Stimulated activated CD8-positive, alpha-beta memory T cell treated with anti-CD3 and anti-CD28 coated beads, Interleukin-15, amount 100 ng/mL, for 48 hours (primary cell): Measurements from ENCODE around the gene ZNF516.

Experiments used
- DNase-seq, 2 donors: peaks; one replicate each; pipeline ENCODE4 v3.0.0-alpha.2; 2020; ENCODE audit warnings: low read depth in 2 of 2

Gene ZNF516

DNA sequence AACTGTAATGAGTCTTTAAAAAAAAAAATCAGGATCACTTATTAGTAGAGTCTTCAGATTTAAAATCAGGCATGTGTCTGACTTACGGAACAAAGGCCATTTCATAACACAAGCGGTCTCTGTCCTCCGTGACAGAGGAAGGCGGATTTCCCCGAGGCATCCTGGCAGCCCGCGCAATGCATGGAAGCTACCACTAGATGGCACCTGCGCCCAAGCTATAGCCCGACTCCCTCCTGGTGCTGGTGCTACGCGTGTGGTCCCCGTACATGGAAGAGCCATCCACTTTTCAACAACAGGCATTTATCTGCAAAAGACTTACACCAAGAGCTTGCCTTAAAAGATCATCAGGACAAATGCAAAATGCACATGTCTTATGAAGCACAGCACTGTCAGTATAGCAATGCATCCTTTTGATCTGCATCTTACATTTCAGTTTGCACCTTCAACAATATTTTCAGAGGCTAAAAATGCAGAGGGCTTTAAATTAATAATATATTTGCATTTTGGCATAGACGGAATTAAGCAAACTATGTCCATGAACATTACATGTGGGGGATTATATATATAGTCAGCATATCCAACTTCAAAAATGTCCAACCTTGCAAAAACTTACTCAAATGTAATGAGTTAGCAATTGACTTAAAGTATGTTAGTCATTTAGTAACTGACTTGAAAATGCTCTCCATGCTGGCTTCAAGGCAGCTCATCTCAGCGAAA, 96.0 kb downstream of the ZNF516 start:
- DNase-seq, result peak; percentile 43 to 59

DNA sequence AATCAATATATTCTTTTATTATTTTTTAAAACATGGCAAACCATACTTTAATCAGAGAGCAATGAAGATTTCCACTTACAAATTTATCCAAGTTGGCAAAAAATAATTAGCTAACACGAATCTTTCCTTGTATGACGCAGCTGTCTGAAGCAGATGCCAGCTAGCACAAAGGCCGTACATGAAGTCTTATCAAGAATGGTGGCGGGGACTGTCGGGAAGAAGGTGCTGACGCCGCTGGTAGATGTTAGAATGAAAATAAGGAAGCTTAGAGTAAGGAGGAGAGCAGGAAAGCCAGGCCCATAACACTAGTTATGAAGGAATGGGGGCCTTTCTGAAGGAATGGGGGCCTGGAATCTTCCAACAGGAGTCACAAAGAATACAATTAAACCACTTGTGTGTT, 96.7 kb downstream of the ZNF516 start:
- no peak for DNase-seq

DNA sequence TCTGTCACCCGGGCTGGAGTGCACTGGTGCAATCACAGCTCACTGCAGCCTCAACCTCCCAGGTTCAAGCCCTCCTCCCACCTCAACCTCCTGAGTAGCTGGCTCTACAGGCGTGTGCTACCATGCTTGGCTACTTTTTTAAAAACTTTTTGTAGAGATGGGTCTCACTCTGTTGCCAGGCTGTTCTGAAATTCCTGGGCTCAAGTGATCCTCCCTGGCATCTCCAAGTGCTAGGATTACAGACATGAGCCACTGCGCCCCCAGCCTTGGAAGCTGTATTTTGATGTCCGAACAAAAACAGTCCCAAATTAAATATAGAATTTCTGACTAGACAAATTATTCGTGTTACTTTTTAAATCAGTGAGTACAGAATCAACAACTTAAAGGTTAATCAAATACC, 97.4 kb downstream of the ZNF516 start:
- DNase-seq, result no peak

DNA sequence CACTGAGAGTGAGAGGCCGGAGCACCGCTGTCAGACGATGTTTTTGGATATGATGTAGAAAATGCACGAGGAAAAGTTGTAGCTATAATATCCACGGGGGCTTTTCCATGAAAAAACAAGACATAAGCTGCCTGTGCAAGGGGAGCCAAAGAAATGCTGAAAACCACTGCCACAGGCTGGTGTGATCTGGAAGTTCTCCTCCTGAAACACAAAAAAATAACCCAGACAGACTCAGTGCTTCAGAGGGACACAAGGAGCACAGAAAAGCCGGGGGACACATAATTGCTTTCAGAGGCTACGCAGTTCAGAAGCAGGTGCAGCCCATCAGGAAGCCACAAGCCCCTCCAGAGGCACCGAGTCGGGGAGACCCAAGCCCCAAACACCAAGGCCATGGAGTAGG, 98.2 kb downstream of the ZNF516 start:
- DNase-seq, result no peak

DNA sequence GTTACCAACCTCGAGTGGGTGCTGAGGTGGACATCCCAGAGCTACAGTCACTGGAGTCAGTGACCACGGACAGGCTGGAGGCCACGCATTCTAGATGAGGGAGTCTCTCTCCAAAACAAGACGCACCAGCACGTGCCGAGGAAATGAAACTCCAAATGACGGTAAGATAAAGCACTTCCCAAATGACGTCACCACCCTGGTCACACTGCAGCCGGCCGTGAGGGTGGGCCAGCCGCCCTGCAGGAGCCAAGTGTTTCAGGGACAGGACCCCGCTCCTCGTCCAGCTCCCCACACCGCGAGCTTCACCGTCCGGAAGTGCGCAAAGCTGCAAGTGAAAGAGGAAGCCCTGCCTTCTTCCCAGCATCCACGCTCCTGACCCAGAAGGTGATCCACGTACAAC, 99.4 kb downstream of the ZNF516 start:
- no peak for DNase-seq

DNA sequence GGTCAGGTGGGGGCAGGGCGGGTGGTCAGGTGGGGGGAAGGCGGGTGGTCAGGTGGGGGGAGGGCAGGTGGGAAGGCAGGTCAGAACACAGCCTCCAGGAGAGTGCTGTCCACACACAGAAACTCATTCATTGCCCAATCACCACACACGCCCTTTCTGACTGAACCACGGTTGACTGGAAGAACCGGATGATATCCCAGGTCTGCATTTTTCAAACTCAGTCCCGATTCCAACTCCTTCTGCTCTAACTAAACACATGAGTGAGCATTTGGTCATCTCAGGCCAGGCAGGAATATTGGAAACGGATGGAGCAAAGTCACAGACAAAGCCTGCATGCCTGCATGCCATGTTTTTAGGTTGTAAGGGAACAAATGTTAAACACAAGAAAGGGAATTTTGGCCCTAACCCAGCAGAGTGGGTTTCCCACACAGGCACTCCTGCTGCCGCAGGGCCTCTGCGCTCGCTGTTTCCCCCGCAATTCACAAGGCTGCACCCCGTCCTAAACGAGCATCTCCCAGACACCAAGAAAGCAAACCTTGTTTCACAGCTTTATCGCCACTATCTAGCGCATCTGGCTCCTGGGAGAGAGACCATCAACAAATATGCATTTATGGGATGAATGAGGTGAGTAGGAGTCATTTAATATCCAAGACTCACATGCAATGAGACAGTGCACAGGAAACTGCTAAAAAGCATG, 100.1 kb downstream of the ZNF516 start:
- DNase-seq, result no peak

DNA sequence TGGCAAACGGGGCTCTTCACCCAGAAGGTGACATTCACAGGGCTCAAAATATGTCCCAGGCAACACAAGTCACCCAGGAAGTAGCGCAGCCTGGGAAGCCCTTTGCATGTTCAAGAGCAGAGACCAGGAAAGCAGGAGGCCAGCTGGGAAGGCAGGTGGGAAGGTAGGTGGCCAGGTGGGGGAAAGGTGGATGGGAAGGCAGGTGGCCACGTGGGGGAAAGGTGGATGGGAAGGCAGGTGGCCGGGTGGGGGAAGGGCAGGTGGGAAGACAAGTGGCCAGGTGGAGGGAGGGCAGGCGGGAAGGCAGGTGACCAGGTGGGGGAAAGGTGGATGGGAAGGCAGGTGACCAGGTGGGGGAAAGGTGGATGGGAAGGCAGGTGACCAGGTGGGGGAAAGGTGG, 102.7 kb downstream of the ZNF516 start:
- DNase-seq, result no peak

DNA sequence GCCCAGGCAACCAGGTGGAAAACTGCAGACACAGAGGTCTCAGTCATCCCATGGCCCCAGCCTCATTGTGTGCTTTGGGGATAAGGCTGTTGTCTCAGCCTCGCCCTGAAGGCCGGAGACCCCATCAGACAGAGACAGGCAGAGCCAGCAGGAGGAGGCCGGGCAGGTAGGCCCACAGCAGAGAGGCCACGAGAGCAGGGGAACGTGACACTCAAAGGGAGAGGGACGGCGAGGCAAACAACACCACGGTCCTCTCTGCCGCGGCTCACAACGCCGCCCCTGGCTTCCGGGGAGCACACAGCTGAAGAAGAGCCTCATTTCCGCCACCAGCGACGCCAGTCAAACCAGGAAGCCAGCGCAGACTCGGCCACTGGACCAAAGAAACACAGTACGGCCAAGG, 103.3 kb downstream of the ZNF516 start:
- no peak for DNase-seq

DNA sequence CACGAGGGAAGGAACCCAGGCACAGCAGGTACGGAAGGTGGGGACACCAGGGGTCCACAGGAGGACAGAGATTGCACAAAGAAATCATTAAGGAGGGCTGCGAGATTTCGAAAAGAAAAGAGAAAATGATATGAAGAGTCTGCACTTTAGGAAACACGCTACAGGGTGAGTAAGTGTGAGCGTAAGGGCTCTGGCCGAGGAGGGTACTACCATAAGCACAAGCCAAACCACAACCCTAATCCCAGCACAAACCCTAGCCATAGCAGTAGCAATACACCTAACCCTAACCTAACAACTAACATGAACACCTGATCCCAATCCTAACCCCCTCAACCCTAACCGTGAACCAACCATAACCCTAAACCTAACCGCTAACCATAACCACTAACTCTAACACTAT, 104.0 kb downstream of the ZNF516 start:
- no peak for DNase-seq

DNA sequence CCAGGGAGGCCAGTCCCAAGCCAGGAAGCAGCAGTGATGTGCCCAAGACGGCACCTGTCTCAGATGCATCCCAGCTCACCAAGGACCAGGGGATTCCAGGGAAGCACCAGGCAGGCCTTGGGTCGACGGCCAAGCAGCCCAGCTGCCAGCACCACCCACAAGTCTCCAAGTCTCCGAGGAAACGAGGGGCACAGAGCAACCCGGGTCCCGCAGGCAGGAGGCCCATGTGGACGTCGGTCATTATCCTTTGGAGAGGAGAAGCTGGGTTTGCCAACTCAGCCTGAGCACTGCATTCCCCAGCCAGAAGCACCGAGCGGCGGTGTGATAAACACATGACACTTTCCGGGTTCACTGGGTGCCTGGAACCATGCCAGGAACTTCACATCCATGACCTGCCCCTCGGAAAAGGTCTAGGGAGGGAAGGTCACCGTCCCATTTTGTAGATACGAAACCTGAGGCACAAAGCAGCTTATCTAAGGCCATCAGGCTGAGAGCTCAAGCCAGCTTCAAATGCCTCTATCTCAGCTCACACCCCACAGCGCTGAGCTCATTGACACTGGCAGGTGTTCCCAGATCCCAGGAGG, 104.5 kb downstream of the ZNF516 start:
- no peak for DNase-seq

DNA sequence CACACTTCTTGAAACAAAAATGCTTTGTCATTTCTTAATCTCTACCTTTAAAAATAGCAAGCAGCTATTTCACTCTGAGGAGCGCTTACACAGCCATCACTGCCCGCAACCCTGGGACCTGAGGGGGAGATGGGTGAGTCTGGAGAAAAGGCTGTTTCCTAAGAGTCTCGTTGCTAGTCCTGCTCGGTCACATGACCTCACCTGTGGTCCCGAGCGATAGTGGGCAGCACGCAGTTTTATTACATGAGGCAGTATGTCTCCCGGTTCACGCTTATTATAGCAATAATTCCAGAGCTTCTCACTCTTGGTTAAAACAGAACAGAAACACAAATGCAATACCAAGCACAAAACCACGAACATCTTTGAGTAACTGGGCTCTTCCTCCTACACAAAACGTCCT, 105.3 kb downstream of the ZNF516 start:
- DNase-seq, result no peak

DNA sequence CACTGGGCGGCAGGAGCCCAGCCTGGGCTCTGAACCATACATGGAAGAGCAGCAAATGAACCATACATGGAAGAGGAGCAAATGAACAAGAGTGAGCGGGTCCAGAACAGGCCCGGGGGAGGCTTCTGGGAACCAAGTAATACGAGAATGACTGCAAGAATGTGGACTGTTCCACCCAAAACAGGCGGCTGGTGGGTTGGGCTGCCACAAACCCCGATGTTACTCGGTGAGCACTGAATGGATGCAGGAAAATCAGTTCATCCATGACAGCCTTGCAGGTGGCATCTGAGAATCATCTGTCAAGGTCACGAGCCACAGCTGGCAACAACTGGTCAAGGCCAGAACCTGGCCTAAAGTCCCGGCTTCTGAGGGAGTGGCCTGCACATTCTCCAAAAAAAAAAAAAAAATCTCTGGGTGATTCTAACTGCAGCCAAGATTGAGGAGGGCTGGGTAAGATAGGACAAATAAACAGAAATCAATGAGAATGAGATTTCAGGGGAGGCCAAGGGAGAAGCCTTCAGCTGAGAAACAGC, 106.1 kb downstream of the ZNF516 start:
- DNase-seq, result no peak

DNA sequence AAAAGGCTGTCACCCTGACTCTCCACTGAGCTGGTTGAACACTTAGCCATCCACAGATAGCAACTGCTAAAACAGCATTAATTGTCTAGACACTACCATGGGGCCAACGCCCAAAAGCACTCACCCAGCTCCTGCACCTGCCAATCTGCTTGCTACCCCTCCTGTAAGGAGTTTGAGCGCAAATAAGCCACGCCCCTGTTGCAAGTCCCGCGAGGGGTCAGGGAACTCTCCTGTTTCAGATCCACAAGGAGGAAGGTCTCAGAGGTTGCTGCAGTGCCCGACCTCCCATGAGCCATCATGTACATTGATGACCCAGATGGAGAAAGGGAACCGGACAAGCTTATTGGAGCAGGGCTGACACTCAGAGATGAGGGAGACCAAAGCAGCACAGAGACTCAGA, 106.8 kb downstream of the ZNF516 start:
- no peak for DNase-seq

DNA sequence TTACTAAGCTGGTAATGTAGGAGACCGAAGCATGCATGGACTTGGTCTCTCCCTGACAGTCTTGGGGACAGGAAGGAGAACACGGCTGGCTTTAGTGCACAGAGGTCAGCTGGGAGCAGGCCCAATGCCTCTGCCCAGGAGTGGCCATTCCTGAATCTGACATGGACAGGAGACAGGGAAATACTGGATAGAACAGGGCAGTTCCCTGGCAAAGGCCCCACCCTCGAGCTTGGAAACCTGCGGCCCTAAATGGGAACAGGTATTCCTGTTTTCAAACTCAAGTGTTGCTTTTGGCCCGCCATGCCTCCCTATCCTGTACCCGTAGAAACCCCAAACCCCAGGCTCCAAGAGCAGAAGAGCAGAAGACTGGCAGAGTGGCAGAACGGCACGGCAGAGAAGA, 107.4 kb downstream of the ZNF516 start:
- DNase-seq, result no peak

DNA sequence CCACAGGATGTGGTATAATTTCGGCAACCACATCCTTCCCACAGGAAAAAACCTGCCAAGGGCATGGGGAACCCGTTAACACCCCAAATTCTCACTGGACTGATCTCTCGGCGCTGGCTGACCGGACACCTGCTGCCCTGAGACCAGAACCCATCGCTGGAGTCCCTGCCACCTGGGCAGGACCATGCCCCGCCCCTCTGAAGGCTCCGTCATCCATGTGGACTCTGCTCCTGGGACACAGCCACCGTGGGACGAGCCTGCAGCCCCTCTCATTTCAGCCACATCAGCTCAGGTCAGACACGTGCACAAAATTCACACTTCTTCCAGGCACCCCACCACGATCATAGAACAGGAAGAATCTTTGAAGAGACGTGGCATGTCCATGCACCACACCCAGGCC, 108.2 kb downstream of the ZNF516 start:
- no peak for DNase-seq

DNA sequence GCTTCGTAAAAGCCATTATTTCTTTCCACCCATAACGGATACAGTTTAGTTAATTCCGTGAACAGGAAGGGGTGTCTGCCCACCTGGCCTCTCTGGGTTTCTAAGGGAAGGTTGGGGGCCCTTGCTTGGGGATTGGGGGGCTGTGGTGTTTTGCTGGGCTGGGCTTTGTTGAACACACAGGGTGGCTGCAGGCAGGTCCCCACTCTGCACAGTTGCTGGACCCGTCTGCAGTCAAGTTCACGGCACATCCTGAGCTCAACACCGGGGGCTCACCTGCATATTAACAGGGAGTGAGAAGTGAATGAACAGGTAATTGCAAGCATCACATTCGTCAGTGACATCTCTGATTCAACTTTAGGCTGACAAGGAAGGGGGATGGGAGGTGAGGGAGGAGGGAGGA, 109.0 kb downstream of the ZNF516 start:
- no peak for DNase-seq

DNA sequence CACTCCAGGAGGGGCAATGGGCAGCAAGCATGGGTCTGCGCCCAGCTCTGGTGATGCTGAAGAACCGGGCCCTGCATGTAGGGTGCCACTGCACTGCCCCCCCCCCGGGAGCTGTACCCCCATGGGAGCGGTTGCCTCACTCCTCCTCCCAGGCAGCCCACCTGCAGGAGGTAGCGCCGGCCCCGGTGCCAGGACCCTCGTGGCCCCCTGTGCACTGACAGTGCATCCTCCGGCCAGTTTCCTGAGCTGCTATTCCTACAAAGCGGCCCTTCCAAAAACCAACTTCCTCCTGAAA, 109.4 kb downstream of the ZNF516 start:
- no peak for DNase-seq

DNA sequence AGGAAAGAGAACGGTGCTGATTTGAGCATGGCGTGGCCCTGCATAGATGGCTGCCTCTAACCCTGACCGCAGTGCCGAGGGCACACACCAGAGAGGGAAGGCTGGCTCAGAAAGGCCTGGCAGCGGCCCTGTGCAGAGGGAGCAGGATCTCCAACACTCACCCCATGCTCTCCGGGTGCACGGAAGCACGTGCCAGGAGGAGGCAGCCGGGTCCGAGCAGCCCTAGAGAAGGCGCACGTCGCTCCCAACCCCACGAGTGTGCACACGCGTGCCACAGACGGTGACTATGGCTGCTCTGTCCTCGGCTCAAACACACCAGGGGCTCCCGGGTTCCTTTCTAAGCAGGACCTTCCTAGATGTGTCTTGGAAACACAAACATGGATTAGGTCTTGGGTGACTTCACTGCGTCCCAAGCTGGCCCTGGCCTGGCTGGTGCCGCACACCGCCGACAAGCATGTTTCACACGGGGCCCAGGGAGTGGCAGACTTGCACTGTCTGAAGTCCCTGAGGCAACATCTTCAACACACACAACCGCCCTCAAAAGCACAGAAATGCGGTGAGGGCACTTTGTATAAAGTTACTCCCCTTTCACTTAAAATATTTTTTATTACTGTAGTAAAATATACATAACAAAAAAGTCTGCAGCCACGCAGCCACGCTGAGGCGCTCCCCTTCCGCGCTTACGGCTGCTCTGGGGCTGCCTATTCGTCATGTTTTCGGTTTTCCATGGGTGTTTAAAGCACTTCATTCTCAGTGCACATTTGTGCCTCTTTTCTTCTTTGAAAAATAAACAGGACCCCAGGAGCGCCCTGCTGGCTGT, 110.0 kb downstream of the ZNF516 start:
- DNase-seq, result no peak

DNA sequence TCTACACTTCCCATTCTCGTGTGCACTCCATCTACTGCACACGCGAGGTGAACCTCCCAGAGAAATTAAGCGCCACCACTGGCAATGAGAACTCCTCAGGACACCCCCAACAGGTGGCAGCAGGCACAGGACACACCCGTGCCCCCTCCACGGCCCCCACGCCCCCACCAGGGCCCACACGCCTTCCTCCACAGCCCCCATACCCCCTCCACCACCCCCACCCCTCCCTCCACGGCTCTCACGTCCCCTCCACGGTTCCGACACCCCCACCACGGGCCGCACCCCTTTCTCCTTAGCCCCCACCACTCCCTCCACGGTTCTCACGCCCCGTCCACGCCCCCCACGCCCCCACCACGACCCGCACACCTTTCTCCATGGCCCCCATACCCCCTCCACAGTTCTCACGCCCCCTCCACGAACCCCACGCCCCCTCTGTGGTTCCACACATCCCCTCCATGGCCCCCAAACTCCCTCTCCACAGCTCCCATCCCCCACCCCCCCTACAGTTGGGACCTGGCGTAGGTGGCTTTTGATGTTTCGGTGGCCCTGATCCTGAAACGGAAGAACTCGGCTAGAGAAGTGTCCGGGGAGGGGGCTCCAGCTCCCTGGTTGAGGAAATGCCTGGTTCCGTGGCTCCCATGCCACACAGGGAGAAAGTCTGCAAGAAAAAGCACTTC, 110.8 kb downstream of the ZNF516 start:
- DNase-seq, result no peak

DNA sequence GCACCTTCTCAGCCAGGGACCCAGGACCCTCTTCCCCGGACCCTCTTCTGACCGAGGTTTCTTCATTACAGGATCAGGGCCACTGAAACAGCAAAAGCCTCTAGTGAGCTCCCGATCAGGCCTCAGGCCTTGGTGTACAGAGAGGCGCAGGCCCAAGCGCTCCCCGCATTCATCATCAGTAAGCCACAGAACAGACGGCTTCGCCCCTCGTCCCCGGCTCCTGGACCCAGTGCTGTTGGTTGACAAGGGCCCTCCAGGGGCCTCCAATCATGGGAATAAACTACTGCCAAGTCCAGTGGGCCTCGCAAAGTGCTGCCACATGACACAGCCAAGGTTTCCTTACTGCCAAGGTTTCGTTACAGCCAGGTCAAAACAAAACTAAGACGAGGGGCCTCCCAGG, 111.4 kb downstream of the ZNF516 start:
- DNase-seq, result no peak

DNA sequence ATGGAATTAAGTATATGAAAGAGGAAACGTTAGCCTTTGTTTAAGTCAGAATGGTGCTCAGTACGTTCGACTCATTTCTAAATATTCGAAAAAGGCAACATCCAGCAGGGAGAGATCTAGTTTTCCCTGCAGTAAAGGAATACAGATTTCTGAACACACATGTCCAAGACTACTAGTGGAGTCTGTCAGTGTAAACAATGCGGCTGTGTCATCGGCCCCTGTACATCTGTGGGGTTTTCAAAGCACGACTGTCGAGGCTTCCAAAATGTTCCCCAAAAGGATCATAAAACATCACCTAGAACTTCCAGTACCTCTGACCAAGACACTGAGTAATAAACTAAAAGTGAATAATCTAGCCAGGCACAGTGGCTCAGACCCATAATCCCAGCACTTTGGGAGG, 112.8 kb downstream of the ZNF516 start:
- DNase-seq, result no peak
